ENCODE results near the gene CHD5.

The CHD5 gene

DNA sequence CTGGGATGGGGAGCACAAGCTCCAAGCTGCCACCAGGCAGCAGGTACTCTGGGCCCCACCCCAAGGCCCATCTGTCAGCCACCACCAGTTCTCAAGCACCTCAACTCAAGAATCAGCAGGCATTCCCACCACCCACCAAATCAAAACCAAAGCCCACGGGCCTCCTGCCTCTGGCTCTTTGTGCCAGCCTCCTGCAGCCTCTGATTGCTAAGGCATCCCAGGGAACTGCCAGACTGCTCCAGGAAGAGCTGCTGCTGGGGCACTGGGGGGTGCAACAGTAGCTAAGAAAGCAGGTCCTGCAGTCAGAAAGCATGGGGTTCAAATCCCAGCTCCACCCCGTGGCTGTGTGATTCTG, 34.7 kb downstream of the CHD5 start:
- H3K4me3 ChIP-seq (ENCODE audit: low read depth, low read length): no peak overlapping the region
- TF ChIP-seq CTCF (IDR thresholded peaks at IDR 0.05; ENCODE audit: borderline replicate concordance, insufficient read depth, low read depth, low read length): no peak

GRCh38 chr1:6144647-6145395, 35.3 kb downstream of the CHD5 start:
- H3K4me3 ChIP-seq (ENCODE audit: low read depth, low read length): no peak overlapping the region
- no peak for TF ChIP-seq CTCF (IDR thresholded peaks at IDR 0.05; ENCODE audit: borderline replicate concordance, insufficient read depth, low read depth, low read length)

DNA sequence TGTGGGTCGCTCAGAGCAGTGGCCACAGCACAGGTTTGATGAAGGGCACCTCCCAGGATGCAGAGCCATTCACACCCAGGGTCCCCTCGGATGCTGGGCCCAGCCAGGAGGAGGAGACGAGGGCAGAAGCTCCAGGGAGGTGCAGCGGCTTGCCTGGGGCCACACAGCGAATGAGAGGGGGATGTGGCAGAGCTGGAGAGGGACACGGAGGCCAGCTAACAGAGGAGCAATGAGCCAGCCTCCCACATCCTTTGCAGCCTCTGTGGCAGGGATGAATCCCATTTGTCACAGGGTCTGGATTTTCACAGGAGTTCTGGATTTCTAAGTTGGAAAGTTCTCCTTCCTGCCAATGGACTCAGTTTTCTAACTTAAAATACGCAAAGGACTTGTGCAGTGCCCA, 35.9 kb downstream of the CHD5 start:
- H3K4me3 ChIP-seq (ENCODE audit: low read depth, low read length): no peak overlapping the region
- no peak for TF ChIP-seq CTCF (IDR thresholded peaks at IDR 0.05; ENCODE audit: borderline replicate concordance, insufficient read depth, low read depth, low read length)

GRCh38 chr1:6143395-6143794, 36.7 kb downstream of the CHD5 start:
- no peak for TF ChIP-seq CTCF (IDR thresholded peaks at IDR 0.05; ENCODE audit: borderline replicate concordance, insufficient read depth, low read depth, low read length)
- no peak overlapping the region for H3K4me3 ChIP-seq (ENCODE audit: low read depth, low read length)

DNA sequence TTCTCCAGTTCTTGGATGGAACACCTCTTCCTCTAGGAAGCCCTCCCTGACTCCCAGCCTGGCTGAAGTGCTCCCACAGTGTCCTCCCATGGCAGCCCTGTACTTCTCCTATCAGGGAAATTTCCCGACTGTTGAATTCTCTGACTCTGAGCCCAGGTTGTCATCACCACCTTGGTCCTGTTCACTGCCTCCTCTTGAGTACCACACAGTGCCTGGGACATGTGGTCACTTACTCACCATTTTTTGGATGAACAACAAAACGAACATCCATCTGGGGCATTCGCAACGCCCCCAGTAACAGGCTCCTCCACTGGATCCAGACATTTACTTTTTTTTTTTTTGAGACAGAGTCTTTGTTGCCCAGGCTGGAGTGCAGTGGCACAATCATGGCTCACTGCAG, 37.4 kb downstream of the CHD5 start:
- no peak for TF ChIP-seq CTCF (IDR thresholded peaks at IDR 0.05; ENCODE audit: borderline replicate concordance, insufficient read depth, low read depth, low read length)
- H3K4me3 ChIP-seq (ENCODE audit: low read depth, low read length): no peak overlapping the region

GRCh38 chr1:6142036-6142621, 38.0 kb downstream of the CHD5 start:
- TF ChIP-seq CTCF (IDR thresholded peaks at IDR 0.05; ENCODE audit: borderline replicate concordance, insufficient read depth, low read depth, low read length): no peak

GRCh38 chr1:6141592-6141991, 38.5 kb downstream of the CHD5 start:
- TF ChIP-seq CTCF (IDR thresholded peaks at IDR 0.05; ENCODE audit: borderline replicate concordance, insufficient read depth, low read depth, low read length): peak; percentile 39; the same call in 1 of the 2 replicates
- no peak overlapping the region for H3K4me3 ChIP-seq (ENCODE audit: low read depth, low read length)

More at GRCh38 chr1:6142036-6142621, 38.0 kb downstream of the CHD5 start:
- H3K4me3 ChIP-seq (ENCODE audit: low read depth, low read length): no peak overlapping the region

Data from GM12875 (cell line).